Fibroblast of villous mesenchyme (primary cell): Measurements from ENCODE around the gene KCNMB1. TPM values are rescaled to one million over a fixed set of nuclear protein-coding genes. Genes with fewer than 3 reads are reported as not detected.

Experiments
- DNase-seq: peaks from one replicate; pipeline ENCODE4 v3.0.0-alpha.2; 2010; ENCODE audit warnings: low read depth
- H3K4me3 ChIP-seq: 2 replicates; pipeline ENCODE4 v1.5.1; 2011; ENCODE audit warnings: low read depth, mild to moderate bottlenecking, low read length
- CTCF ChIP-seq: IDR thresholded peaks from 2 replicates; pipeline ENCODE4 v1.5.1; 2012; ENCODE audit warnings: low read depth, mild to moderate bottlenecking, low read length; ENCODE audit not compliant: insufficient read depth
- total RNA-seq: library from RNA; depleted of rRNA; stranded (reverse); fragments of >200 nt; gene quantifications from 2 replicates; pipeline ENCODE4 v1.2.3, GENCODE V29; 2012

Gene KCNMB1
- total RNA-seq, 1 donor, result not detected

GRCh38 chr5:170393958-170394357 lies 4.8 kb upstream of the KCNMB1 start:
- no peak for TF ChIP-seq CTCF
- DNase-seq, result no peak
- H3K4me3 ChIP-seq, result no peak overlapping the region

- DNase-seq, result no peak
These were observed 4.1 kb upstream of the KCNMB1 start for GRCh38 chr5:170393235-170393634.

GRCh38 chr5:170390472-170390871 lies 1.3 kb upstream of the KCNMB1 start:
- no peak overlapping the region for H3K4me3 ChIP-seq
- DNase-seq, result no peak
- no peak for TF ChIP-seq CTCF

More at GRCh38 chr5:170393235-170393634, 4.1 kb upstream of the KCNMB1 start:
- H3K4me3 ChIP-seq, result no peak overlapping the region
- TF ChIP-seq CTCF, result no peak

GRCh38 chr5:170389550-170389892 lies 354 bp upstream of the KCNMB1 start:
- H3K4me3 ChIP-seq, result no peak overlapping the region
- no peak for TF ChIP-seq CTCF
- DNase-seq, result no peak

GRCh38 chr5:170387775-170388639 lies 1.2 kb downstream of the KCNMB1 start:
- TF ChIP-seq CTCF, result no peak
- no peak overlapping the region for H3K4me3 ChIP-seq
- no peak for DNase-seq

GRCh38 chr5:170386743-170387395 lies 2.3 kb downstream of the KCNMB1 start:
- TF ChIP-seq CTCF, result no peak
- H3K4me3 ChIP-seq, result no peak overlapping the region
- no peak for DNase-seq

GRCh38 chr5:170383227-170383626 lies 5.9 kb downstream of the KCNMB1 start:
- no peak for TF ChIP-seq CTCF
- H3K4me3 ChIP-seq, result no peak overlapping the region
- no peak for DNase-seq
